Natural killer cell (primary cell): ENCODE measurements around the gene BIRC7. TPM values are rescaled to one million over a fixed set of nuclear protein-coding genes. Genes with fewer than 3 reads are reported as not detected.

Experiments
- ATAC-seq, 3 donors: fragments of 150-1000 bp in 2 of 3; fragments of 200-7000 bp in 1 of 3; cut with Tn5 transposase; 1 replicate in 1 of 3; 2 replicates in 2 of 3; pipeline ENCODE4 v1.10.0; 2021; ENCODE audit warnings: mild to moderate bottlenecking in 2 of 3, moderate library complexity in 2 of 3
- DNase-seq, 2 donors: peaks; one replicate each; pipeline versions ENCODE4 v3.0.0 to v3.0.0-alpha.2; 2013 to 2021; ENCODE audit warnings: mixed read lengths in 1 of 2
- H3K27ac ChIP-seq: one replicate; pipeline ENCODE4 v1.5.1; 2013; ENCODE audit warnings: mild to moderate bottlenecking, low read length
- H3K27me3 ChIP-seq: one replicate; pipeline ENCODE4 v1.6.1; 2013; ENCODE audit warnings: low read length; ENCODE audit not compliant: control insufficient read depth, insufficient read depth
- H3K36me3 ChIP-seq: one replicate; pipeline ENCODE4 v1.6.1; 2013; ENCODE audit warnings: low read length; ENCODE audit not compliant: control insufficient read depth, insufficient read depth
- H3K4me1 ChIP-seq: one replicate; pipeline ENCODE4 v1.6.1; 2013; ENCODE audit warnings: low read length; ENCODE audit not compliant: control insufficient read depth, insufficient read depth
- H3K4me3 ChIP-seq: one replicate; pipeline ENCODE4 v1.5.1; 2013; ENCODE audit warnings: low read length
- H3K9me3 ChIP-seq: one replicate; pipeline ENCODE4 v1.6.1; 2013; ENCODE audit warnings: low read length; ENCODE audit not compliant: control insufficient read depth, insufficient read depth
- H3K27ac Mint-ChIP-seq, 2 donors: one replicate each; pipeline ENCODE4 v1.8.0; 2022; ENCODE audit warnings: mild to moderate bottlenecking in 2 of 2, mixed read lengths in 2 of 2, moderate library complexity in 1 of 2
- H3K27me3 Mint-ChIP-seq, 2 donors: one replicate each; pipeline ENCODE4 v1.8.0; 2022; ENCODE audit warnings: low read depth in 2 of 2, mixed read lengths in 2 of 2
- H3K36me3 Mint-ChIP-seq: one replicate; pipeline ENCODE4 v1.8.0; 2022; ENCODE audit warnings: mixed read lengths
- H3K4me1 Mint-ChIP-seq, 2 donors: one replicate each; pipeline ENCODE4 v1.8.0; 2022; ENCODE audit warnings: mixed read lengths in 2 of 2
- H3K4me3 Mint-ChIP-seq: one replicate; pipeline ENCODE4 v1.8.0; 2022; ENCODE audit warnings: mild to moderate bottlenecking, moderate library complexity, mixed read lengths
- H3K9me3 Mint-ChIP-seq, 2 donors: one replicate each; pipeline ENCODE4 v1.8.0; 2022; ENCODE audit warnings: mixed read lengths in 2 of 2
- CTCF ChIP-seq: fragments of 200-600 bp; IDR thresholded peaks from one replicate; pipeline ENCODE4 v1.8.0; 2022; ENCODE audit warnings: antibody characterized with exemption
- WGBS: methylation state at CpG from one replicate; pipeline ENCODE4 v1.1.7; 2013; ENCODE audit warnings: missing lambda C conversion rate; ENCODE audit not compliant: insufficient coverage; 5-methylcytosine and 5-hydroxymethylcytosine counted together
- intact Hi-C: fragments of 100-400 bp; cut with micrococcal nuclease; formaldehyde crosslinking; loops from one replicate; pipeline ENCODE4 v1.14.2; 2022
- total RNA-seq, 4 donors: library from RNA; stranded (reverse); fragments of 120-200 nt in 1 of 4; gene quantifications; one replicate each; pipeline versions ENCODE4 v1.2.3 to v1.2.4, GENCODE V29; 2013 to 2022

Gene BIRC7
- total RNA-seq, 3 donors from 2014 or later (not counting 1 experiment from before 2014, with no cell fraction given), result not detected

GRCh38 chr20:63189322-63189642 lies 46.4 kb upstream of the BIRC7 start:
- TF ChIP-seq CTCF, result no peak
- no peak overlapping the region for H3K27ac Mint-ChIP-seq
- Histone ChIP-seq H3K4me1 (no peaks in the 10 kb centered on the region), H3K4me3 (no peak overlapping the region), H3K27me3 (no peaks in the 10 kb centered on the region), H3K36me3 (no peaks in the 10 kb centered on the region), H3K27ac (no peak overlapping the region), H3K9me3 (no peaks in the 10 kb centered on the region)
- no peak for DNase-seq
- no peaks in the 10 kb centered on the region for H3K36me3 Mint-ChIP-seq
- H3K9me3 Mint-ChIP-seq, result no peaks in the 10 kb centered on the region
- WGBS, result 91% methylated on average over 4 of the region's 5 CpGs
- H3K4me1 Mint-ChIP-seq, result no peaks in the 10 kb centered on the region
- no peak for ATAC-seq
- intact Hi-C loops, result no loop called here
- H3K27me3 Mint-ChIP-seq, result no peaks in the 10 kb centered on the region
- no peak overlapping the region for H3K4me3 Mint-ChIP-seq

- no peak overlapping the region for H3K4me3 ChIP-seq
- H3K4me1 ChIP-seq, result no peaks in the 10 kb centered on the region
- H3K27ac ChIP-seq, result no peak overlapping the region
- intact Hi-C loops, result no loop called here
- Mint-ChIP-seq H3K4me3 (no peak overlapping the region), H3K36me3 (peaks cover 3% of the 10 kb centered on the region), H3K9me3 (no peaks in the 10 kb centered on the region), H3K27ac (no peak overlapping the region), H3K27me3 (no peaks in the 10 kb centered on the region), H3K4me1 (no peaks in the 10 kb centered on the region)
- TF ChIP-seq CTCF, result no peak
- no peaks in the 10 kb centered on the region for H3K27me3 ChIP-seq
- peaks cover under 1% of the 10 kb centered on the region for H3K36me3 ChIP-seq
- WGBS, result 88% methylated on average over 16 of the region's 17 CpGs
- no peak for ATAC-seq
- DNase-seq, result no peak
- H3K9me3 ChIP-seq, result no peaks in the 10 kb centered on the region
Measured at GRCh38 chr20:63189846-63190559, 45.7 kb upstream of the BIRC7 start.

GRCh38 chr20:63190828-63191227 lies 44.9 kb upstream of the BIRC7 start:
- ATAC-seq (no peak), DNase-seq (no peak)
- Mint-ChIP-seq H3K9me3 (no peaks in the 10 kb centered on the region), H3K27ac (no peak overlapping the region), H3K27me3 (no peaks in the 10 kb centered on the region), H3K4me3 (no peak overlapping the region), H3K4me1 (no peaks in the 10 kb centered on the region), H3K36me3 (peaks cover 11% of the 10 kb centered on the region)
- Histone ChIP-seq H3K36me3 (peaks cover 9% of the 10 kb centered on the region), H3K27ac (no peak overlapping the region), H3K4me1 (no peaks in the 10 kb centered on the region), H3K9me3 (no peaks in the 10 kb centered on the region), H3K4me3 (no peak overlapping the region), H3K27me3 (no peaks in the 10 kb centered on the region)
- intact Hi-C loops, result no loop called here
- no peak for TF ChIP-seq CTCF
- WGBS, result 96% methylated on average over 20 of the region's 20 CpGs

GRCh38 chr20:63191400-63191799 lies 44.3 kb upstream of the BIRC7 start:
- Histone ChIP-seq H3K27ac (no peak overlapping the region), H3K27me3 (no peaks in the 10 kb centered on the region), H3K4me3 (no peak overlapping the region), H3K36me3 (peaks cover 13% of the 10 kb centered on the region), H3K4me1 (no peaks in the 10 kb centered on the region), H3K9me3 (no peaks in the 10 kb centered on the region)
- intact Hi-C loops, result no loop called here
- peaks cover 0 to 3% of the 10 kb centered on the region in 2 donors for H3K4me1 Mint-ChIP-seq
- H3K27ac Mint-ChIP-seq, result no peak overlapping the region
- no peak for TF ChIP-seq CTCF
- 92% methylated on average over 14 of the region's 14 CpGs for WGBS
- peaks cover 11% of the 10 kb centered on the region for H3K36me3 Mint-ChIP-seq
- no peaks in the 10 kb centered on the region for H3K27me3 Mint-ChIP-seq
- ATAC-seq (no peak), DNase-seq (no peak)
- H3K4me3 Mint-ChIP-seq, result no peak overlapping the region
- no peaks in the 10 kb centered on the region for H3K9me3 Mint-ChIP-seq
